HG03378 (cell line): ENCODE data around the gene SGPP1.
"Not testable (repeated sequence)": the region's sequence is repeated elsewhere in the genome, so short reads cannot be mapped to it uniquely, and the experiment has no call there.

Experiments used
- ATAC-seq: cut with Tn5 transposase; IDR thresholded peaks from one replicate; pipeline ENCODE4 v1.9.1; 2021; ENCODE audit warnings: mild to moderate bottlenecking, moderate library complexity; ENCODE audit not compliant: unreplicated experiment

Gene SGPP1

DNA sequence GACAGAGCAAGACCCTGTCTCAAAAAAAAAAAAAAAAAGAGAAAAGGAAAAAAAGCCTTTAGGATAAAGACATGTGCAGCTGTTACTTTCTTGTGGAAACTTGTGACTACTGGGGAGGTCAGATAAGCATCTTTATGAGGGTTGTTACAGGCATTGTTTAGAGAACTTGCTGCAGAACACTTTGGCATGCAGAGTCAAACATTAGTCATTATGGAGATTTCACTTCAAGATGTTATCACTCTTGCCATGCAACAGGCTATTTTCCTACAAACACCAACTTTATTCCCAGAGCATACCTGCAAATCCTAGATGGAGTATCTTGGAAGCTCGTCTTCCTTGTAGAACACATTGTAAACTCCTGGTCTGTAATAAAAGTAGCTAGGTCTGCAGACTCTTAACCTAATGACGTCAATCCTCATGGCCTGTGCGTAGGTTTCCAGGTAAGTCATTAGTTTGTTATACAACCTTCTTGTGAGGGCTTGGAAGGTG, 49.9 kb downstream of the SGPP1 start:
- ATAC-seq = no peak

GRCh38 chr14:63676615-63677014, 51.2 kb downstream of the SGPP1 start:
- no peak for ATAC-seq

- ATAC-seq = no peak
These were observed 53.9 kb downstream of the SGPP1 start for GRCh38 chr14:63673886-63674497.

GRCh38 chr14:63673255-63673654, 54.6 kb downstream of the SGPP1 start:
- ATAC-seq = no peak

GRCh38 chr14:63672417-63673180, 55.3 kb downstream of the SGPP1 start:
- ATAC-seq = peak; percentile 79

DNA sequence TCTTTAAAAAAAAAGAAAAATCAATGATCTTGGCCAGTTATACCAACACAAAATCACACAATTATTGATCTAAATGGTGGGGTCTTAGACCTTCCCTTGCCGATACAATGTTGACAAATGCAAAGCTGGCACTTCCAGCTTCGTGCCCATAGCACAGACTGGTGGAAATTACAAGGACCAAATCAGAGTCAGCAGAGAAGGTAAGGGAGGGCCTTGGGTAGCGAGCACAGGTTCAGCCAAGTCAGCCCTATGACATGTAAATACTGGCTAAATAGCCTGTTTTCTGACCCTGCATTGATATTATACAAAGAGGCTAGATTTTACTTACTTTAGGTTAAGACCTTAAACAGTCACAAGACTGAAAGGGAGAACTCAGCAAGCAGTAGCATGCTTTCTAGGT, 55.9 kb downstream of the SGPP1 start:
- peak; percentile 6 for ATAC-seq

- ATAC-seq = peak; percentile 51
These were observed 57.2 kb downstream of the SGPP1 start for GRCh38 chr14:63670692-63671091.

- no peak for ATAC-seq
These were observed 61.5 kb downstream of the SGPP1 start for GRCh38 chr14:63666335-63666734.

- ATAC-seq = peak; percentile 55
These were observed 64.2 kb downstream of the SGPP1 start for GRCh38 chr14:63663428-63664341.

DNA sequence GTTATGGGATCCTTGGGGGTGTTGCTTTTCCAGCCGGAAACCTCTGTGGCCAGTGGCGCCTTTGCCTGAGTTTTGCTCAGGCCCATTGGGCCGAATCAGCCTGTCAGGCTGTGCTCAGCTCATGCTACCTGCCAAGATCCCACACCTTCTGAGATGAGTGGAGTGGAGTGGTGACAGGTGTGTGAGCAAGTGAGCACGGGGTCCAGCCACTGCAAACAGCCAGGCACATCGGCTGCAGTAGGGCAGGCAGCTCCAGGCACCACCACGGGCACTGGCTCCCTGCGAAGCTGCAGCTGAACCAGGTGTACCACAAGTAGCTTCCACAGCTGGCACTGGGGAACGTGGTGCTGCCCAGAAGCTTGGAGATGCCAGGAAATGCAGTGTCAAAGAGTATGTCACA, 65.1 kb downstream of the SGPP1 start:
- ATAC-seq = no peak

- ATAC-seq = not testable (repeated sequence)
These were observed 66.0 kb downstream of the SGPP1 start for GRCh38 chr14:63661881-63662280.

DNA sequence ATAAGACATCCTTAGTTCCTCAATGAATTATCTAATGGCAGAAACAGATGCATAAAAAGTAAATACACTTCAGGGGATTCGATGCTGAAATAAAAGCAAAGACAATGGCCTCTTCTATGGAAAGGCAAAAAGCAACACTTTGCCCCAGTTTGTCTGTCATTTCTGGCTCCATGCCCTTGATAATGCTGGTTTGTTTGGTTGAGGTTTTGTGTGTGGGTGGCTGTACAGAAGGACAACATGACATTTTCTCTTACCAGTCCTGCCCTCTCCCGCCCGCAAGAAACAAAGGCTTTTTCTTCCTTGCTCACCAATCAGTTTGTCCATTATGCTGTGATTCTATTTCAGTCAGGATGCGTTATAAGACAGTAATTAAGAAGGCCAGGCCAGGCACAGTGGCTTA, 68.1 kb downstream of the SGPP1 start:
- no peak for ATAC-seq

- ATAC-seq = no peak
These were observed 71.7 kb downstream of the SGPP1 start for GRCh38 chr14:63656194-63656593.

GRCh38 chr14:63654936-63655335, 72.9 kb downstream of the SGPP1 start:
- ATAC-seq = no peak

GRCh38 chr14:63654346-63654745, 73.5 kb downstream of the SGPP1 start:
- no peak for ATAC-seq

GRCh38 chr14:63652406-63652805, 75.5 kb downstream of the SGPP1 start:
- ATAC-seq = no peak

- peak; percentile 61 for ATAC-seq
These were observed 77.5 kb downstream of the SGPP1 start for GRCh38 chr14:63650256-63650952.

GRCh38 chr14:63647696-63648410, 80.0 kb downstream of the SGPP1 start:
- ATAC-seq = peak; percentile 40

DNA sequence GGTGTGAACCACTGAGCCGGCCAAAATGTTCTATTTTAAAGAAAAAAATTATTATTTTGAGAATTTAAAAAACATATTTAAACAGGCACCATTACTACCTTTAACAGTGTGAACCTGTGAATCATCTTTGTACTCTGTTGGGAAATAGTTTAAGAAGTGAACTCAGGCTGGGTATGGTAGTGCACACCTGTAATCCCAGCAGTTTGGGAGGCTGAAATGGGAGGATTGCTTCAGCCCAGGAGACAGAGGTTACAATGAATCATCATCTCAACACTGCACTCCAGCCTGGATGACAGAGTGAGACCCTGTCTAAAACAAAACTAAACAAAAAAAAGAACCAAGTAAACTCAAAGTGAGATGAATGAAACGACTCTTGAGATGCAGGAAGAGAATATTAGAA, 83.1 kb downstream of the SGPP1 start:
- ATAC-seq = no peak
